ENCODE measurements around the gene PLEKHG4B. TPM values are rescaled to one million over a fixed set of nuclear protein-coding genes. Genes with fewer than 3 reads are reported as not detected.

Gene PLEKHG4B
- polyA plus RNA-seq, 1 donor from 2014 or later, result 0.78 TPM

DNA sequence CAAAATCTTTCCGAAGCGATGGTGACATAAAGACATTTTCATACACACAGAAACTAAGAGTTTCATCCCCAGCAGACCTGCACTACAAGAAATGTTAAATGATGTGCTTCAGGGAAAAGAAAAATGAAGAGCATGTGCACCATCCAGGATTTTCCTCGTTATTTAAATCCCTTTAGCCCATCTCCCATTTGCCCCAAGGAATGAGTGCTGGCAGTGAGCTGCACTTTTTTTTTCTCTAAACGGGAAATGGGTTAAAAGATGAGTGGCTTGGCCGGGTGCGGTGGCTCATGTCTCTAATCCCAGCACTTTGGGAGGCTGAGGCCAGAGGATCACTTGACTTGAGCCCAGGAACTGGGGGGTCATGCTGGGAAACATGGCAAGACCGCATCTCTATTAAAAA, 92.5 kb downstream of the PLEKHG4B start:
- no peak overlapping the region for H3K27ac ChIP-seq (ENCODE audit: low read length)

DNA sequence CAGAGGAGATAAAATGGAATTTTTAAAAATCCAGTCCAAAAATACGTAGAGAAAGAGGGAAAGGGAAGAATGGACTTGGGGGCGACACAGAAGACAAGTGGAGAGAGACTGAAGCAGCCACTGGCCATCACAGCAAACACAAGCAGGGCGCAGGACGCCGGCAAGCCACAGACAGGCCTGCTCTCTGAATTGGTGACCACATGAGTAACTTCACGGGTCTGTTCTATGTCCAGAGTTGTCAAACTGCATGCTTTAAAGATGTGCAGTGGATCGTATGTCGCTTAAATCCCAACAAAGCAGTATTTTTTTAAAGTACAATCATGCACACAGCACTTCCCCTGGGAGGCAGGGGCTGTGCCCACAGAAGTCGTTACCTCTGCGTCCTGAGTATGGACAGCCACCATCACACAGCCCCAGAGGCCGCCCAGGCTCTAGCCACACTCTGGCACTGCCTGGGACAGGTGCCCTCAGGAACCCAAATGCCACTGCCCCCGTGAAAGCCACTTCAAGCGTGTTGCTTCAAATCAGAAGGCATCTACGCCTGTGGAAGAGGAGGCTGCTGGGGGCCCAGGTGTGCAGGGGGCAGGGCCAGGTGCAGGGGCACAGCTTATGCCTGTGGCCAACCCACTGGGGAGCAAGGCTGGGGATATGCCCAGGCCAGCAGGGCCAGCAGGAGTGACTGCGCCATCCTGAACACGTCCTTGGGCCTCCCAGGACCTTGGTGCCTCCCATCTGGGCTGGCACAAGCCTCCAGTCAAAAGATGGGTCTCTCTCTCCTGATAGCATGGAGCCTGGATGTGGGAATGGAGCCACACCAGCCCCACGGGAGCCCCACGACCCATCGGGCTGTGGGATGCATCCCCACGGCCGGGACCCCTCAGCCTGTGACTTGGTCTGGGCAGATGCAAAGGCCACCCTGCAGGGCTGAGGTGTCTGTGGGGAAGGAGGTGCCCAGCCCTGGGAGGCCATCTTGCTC, 93.4 kb downstream of the PLEKHG4B start:
- Histone ChIP-seq H3F3A (ENCODE audit: insufficient read depth, low read length, poor library complexity, severe bottlenecking) (no peaks in the 10 kb centered on the region), H3K9me2 (ENCODE audit: insufficient read depth, low read length) (no peaks in the 10 kb centered on the region), H3K27me3 (ENCODE audit: insufficient read depth, low read depth, low read length) (no peaks in the 10 kb centered on the region), H3K4me2 (ENCODE audit: low read length) (no peak overlapping the region), H3K4me3 (ENCODE audit: low read length) (no peak overlapping the region), H4K20me1 (ENCODE audit: insufficient read depth) (no peaks in the 10 kb centered on the region), H3K36me3 (ENCODE audit: insufficient read depth, low read length) (no peaks in the 10 kb centered on the region), H3K9ac (ENCODE audit: low read length) (no peak overlapping the region), H3K27ac (ENCODE audit: low read length) (no peak overlapping the region), H3K9me3 (ENCODE audit: low read length) (no peaks in the 10 kb centered on the region), H3K79me2 (replicated peaks; ENCODE audit: insufficient read depth, low read length) (no peaks in the 10 kb centered on the region), H2AFZ (ENCODE audit: low read depth, low read length) (no peak overlapping the region)
- TF ChIP-seq RAD21 (conservative IDR thresholded peaks at IDR 0.05) (no peak), TAF1 (IDR thresholded peaks at IDR 0.05; ENCODE audit: low read depth) (no peak), EP300 (conservative IDR thresholded peaks at IDR 0.05; ENCODE audit: poor library complexity, severe bottlenecking) (no peak), POLR2AphosphoS5 (IDR thresholded peaks at IDR 0.05) (no peak), EZH2 (IDR thresholded peaks at IDR 0.05; ENCODE audit: borderline replicate concordance, insufficient read depth, low read length, poor library complexity, severe bottlenecking) (no peak), SMC3 (conservative IDR thresholded peaks at IDR 0.05; ENCODE audit: poor library complexity) (no peak)
- TF ChIP-seq, protein P1, sequence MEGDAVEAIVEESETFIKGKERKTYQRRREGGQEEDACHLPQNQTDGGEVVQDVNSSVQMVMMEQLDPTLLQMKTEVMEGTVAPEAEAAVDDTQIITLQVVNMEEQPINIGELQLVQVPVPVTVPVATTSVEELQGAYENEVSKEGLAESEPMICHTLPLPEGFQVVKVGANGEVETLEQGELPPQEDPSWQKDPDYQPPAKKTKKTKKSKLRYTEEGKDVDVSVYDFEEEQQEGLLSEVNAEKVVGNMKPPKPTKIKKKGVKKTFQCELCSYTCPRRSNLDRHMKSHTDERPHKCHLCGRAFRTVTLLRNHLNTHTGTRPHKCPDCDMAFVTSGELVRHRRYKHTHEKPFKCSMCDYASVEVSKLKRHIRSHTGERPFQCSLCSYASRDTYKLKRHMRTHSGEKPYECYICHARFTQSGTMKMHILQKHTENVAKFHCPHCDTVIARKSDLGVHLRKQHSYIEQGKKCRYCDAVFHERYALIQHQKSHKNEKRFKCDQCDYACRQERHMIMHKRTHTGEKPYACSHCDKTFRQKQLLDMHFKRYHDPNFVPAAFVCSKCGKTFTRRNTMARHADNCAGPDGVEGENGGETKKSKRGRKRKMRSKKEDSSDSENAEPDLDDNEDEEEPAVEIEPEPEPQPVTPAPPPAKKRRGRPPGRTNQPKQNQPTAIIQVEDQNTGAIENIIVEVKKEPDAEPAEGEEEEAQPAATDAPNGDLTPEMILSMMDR (IDR thresholded peaks at IDR 0.05; ENCODE audit: poor library complexity, severe bottlenecking), result no peak
- TF ChIP-seq, protein P2, sequence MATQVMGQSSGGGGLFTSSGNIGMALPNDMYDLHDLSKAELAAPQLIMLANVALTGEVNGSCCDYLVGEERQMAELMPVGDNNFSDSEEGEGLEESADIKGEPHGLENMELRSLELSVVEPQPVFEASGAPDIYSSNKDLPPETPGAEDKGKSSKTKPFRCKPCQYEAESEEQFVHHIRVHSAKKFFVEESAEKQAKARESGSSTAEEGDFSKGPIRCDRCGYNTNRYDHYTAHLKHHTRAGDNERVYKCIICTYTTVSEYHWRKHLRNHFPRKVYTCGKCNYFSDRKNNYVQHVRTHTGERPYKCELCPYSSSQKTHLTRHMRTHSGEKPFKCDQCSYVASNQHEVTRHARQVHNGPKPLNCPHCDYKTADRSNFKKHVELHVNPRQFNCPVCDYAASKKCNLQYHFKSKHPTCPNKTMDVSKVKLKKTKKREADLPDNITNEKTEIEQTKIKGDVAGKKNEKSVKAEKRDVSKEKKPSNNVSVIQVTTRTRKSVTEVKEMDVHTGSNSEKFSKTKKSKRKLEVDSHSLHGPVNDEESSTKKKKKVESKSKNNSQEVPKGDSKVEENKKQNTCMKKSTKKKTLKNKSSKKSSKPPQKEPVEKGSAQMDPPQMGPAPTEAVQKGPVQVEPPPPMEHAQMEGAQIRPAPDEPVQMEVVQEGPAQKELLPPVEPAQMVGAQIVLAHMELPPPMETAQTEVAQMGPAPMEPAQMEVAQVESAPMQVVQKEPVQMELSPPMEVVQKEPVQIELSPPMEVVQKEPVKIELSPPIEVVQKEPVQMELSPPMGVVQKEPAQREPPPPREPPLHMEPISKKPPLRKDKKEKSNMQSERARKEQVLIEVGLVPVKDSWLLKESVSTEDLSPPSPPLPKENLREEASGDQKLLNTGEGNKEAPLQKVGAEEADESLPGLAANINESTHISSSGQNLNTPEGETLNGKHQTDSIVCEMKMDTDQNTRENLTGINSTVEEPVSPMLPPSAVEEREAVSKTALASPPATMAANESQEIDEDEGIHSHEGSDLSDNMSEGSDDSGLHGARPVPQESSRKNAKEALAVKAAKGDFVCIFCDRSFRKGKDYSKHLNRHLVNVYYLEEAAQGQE (IDR thresholded peaks at IDR 0.05; ENCODE audit: borderline replicate concordance), result no peak

More for the DNA sequence above, 92.5 kb downstream of the PLEKHG4B start:
- Histone ChIP-seq H3K9me2 (ENCODE audit: insufficient read depth, low read length) (no peaks in the 10 kb centered on the region), H3K4me3 (ENCODE audit: low read length) (no peak overlapping the region), H3F3A (ENCODE audit: insufficient read depth, low read length, poor library complexity, severe bottlenecking) (no peaks in the 10 kb centered on the region), H3K36me3 (ENCODE audit: insufficient read depth, low read length) (no peaks in the 10 kb centered on the region), H3K9me3 (ENCODE audit: low read length) (no peaks in the 10 kb centered on the region), H3K79me2 (replicated peaks; ENCODE audit: insufficient read depth, low read length) (no peaks in the 10 kb centered on the region), H3K4me2 (ENCODE audit: low read length) (no peak overlapping the region), H4K20me1 (ENCODE audit: insufficient read depth) (no peaks in the 10 kb centered on the region), H2AFZ (ENCODE audit: low read depth, low read length) (no peak overlapping the region), H3K27me3 (ENCODE audit: insufficient read depth, low read depth, low read length) (no peaks in the 10 kb centered on the region), H3K9ac (ENCODE audit: low read length) (no peak overlapping the region)
- TF ChIP-seq POLR2AphosphoS5 (IDR thresholded peaks at IDR 0.05), result no peak
- no peak for TF ChIP-seq MXI1 (conservative IDR thresholded peaks at IDR 0.05; ENCODE audit: poor library complexity, severe bottlenecking)
- no peak for TF ChIP-seq EZH2 (IDR thresholded peaks at IDR 0.05; ENCODE audit: borderline replicate concordance, insufficient read depth, low read length, poor library complexity, severe bottlenecking)
- TF ChIP-seq RAD21 (conservative IDR thresholded peaks at IDR 0.05), result no peak
- TF ChIP-seq SMC3 (conservative IDR thresholded peaks at IDR 0.05; ENCODE audit: poor library complexity), result no peak
- TF ChIP-seq EP300 (conservative IDR thresholded peaks at IDR 0.05; ENCODE audit: poor library complexity, severe bottlenecking), result no peak
- TF ChIP-seq, protein P2 (IDR thresholded peaks at IDR 0.05; ENCODE audit: borderline replicate concordance), result no peak
- TF ChIP-seq, protein P1 (IDR thresholded peaks at IDR 0.05; ENCODE audit: poor library complexity, severe bottlenecking), result no peak
- TF ChIP-seq TAF1 (IDR thresholded peaks at IDR 0.05; ENCODE audit: low read depth), result no peak
